HCT116 (cell line): ENCODE measurements around the gene GPD1L. TPM values are rescaled to one million over a fixed set of nuclear protein-coding genes. Genes with fewer than 3 reads are reported as not detected.

Experiments used
- ATAC-seq: fragments of 200-7000 bp; cut with Tn5 transposase; 2 replicates; pipeline ENCODE4 v1.9.1; 2020; ENCODE audit warnings: mild to moderate bottlenecking, moderate library complexity
- BruUV-seq: library from RNA; stranded (reverse); fragments of 400-500 nt; replicated peaks from 2 replicates; lab custom pipeline; 2021; lab: Mats Ljungman, UMichigan
- CTCF ChIA-PET: fragments of 300-600 bp; sonication (Branson Sonifier 250); formaldehyde crosslinking; loops from one replicate; lab custom pipeline; 2021; ENCODE audit warnings: antibody characterized with exemption; lab: Charles Lee
- POLR2A ChIA-PET: fragments of 300-600, 350-600 bp; sonication (Branson Sonifier 250); formaldehyde crosslinking; loops from one replicate; lab custom pipeline; 2021; ENCODE audit warnings: antibody characterized with exemption; lab: Charles Lee
- RAD21 ChIA-PET, 2 experiments: fragments of 300-600 bp; sonication (Branson Sonifier 250); formaldehyde crosslinking; loops; one replicate each; lab custom pipeline; 2023; ENCODE audit warnings: low total read pairs in 2 of 2; ENCODE audit not compliant: uncharacterized antibody in 2 of 2, unreplicated experiment in 2 of 2, low non-redundant PET in 1 of 2; lab: Charles Lee
- DNase-seq: peaks from one replicate; pipeline ENCODE4 v3.0.0-alpha.2; 2010; ENCODE audit warnings: low read depth, low spot score
- H2AFZ ChIP-seq: fragments of 200-600 bp; shearing (Covaris generic), sonication (generic); 2 replicates; pipeline ENCODE4 v1.6.1; 2017; ENCODE audit warnings: low read depth, mixed run types, mixed read lengths, antibody characterized with exemption, low read length; ENCODE audit not compliant: poor library complexity, severe bottlenecking
- H3K27ac ChIP-seq: 2 replicates; pipeline ENCODE4 v1.5.1; 2012; ENCODE audit warnings: low read depth, low read length
- H3K27me3 ChIP-seq: fragments of 200-600 bp; sonication (generic); 2 replicates; pipeline ENCODE4 v1.6.1; 2016; ENCODE audit warnings: mixed run types, low read length, mixed read lengths; ENCODE audit not compliant: insufficient read depth
- H3K36me3 ChIP-seq, 2 experiments: fragments of 200-500 bp in 1 of 2; fragments of 200-600 bp in 1 of 2; sonication (Bioruptor generic) in 1 of 2; sonication (generic) in 1 of 2; 2 replicates each; pipeline versions ENCODE4 v1.5.1 to v1.6.1; 2014 to 2016; ENCODE audit warnings: low read length in 2 of 2, inconsistent platforms in 1 of 2, mixed read lengths in 1 of 2, mixed run types in 1 of 2; ENCODE audit not compliant: insufficient read depth in 2 of 2, control insufficient read depth in 1 of 2
- H3K4me1 ChIP-seq, 2 experiments: fragments of 200-600 bp in 1 of 2; sonication (generic) in 1 of 2; 2 replicates each; pipeline versions ENCODE4 v1.5.1 to v1.6.1; 2012 to 2017; ENCODE audit warnings: low read length in 2 of 2, inconsistent platforms in 1 of 2, mild to moderate bottlenecking in 1 of 2, mixed read lengths in 1 of 2, mixed run types in 1 of 2, moderate library complexity in 1 of 2; ENCODE audit not compliant: insufficient read depth in 2 of 2, control insufficient read depth in 1 of 2
- H3K4me2 ChIP-seq: fragments of 200-600 bp; sonication (generic); 2 replicates; pipeline ENCODE4 v1.6.1; 2017; ENCODE audit warnings: mixed run types, low read length, mixed read lengths
- H3K4me3 ChIP-seq, 2 experiments: fragments of 200-600 bp in 1 of 2; sonication (generic) in 1 of 2; replicated peaks in 1 of 2; 2 replicates each; pipeline ENCODE4 v1.5.1; 2011 to 2016; ENCODE audit warnings: low read length in 2 of 2, control low read depth in 1 of 2, low read depth in 1 of 2, mild to moderate bottlenecking in 1 of 2, mixed read lengths in 1 of 2, mixed run types in 1 of 2
- H3K79me2 ChIP-seq: fragments of 200-600 bp; sonication (generic); 2 replicates; pipeline ENCODE4 v1.6.1; 2017; ENCODE audit warnings: mild to moderate bottlenecking, mixed run types, low read length, moderate library complexity, mixed read lengths; ENCODE audit not compliant: insufficient read depth
- H3K9ac ChIP-seq: fragments of 200-600 bp; sonication (generic); 2 replicates; pipeline ENCODE4 v1.6.1; 2016; ENCODE audit warnings: low read length, mixed read lengths
- H3K9me2 ChIP-seq: fragments of 200-600 bp; sonication (generic), shearing (Covaris generic); 2 replicates; pipeline ENCODE4 v1.6.1; 2017; ENCODE audit warnings: mixed run types, mild to moderate bottlenecking, moderate library complexity; ENCODE audit not compliant: insufficient read depth
- H3K9me3 ChIP-seq, 2 experiments: fragments of 200-500 bp in 1 of 2; fragments of 200-600 bp in 1 of 2; sonication (Bioruptor generic) in 1 of 2; sonication (generic) in 1 of 2; 2 replicates each; pipeline ENCODE4 v1.6.1; 2014 to 2017; ENCODE audit warnings: low read length in 2 of 2, mixed read lengths in 2 of 2, inconsistent platforms in 1 of 2, low read depth in 1 of 2, mild to moderate bottlenecking in 1 of 2, mixed run types in 1 of 2, moderate library complexity in 1 of 2; ENCODE audit not compliant: control insufficient read depth in 1 of 2, insufficient read depth in 1 of 2
- H4K20me1 ChIP-seq: fragments of 200-600 bp; sonication (generic), shearing (Covaris generic); 2 replicates; pipeline ENCODE4 v1.6.1; 2017; ENCODE audit warnings: mixed run types, mild to moderate bottlenecking, moderate library complexity; ENCODE audit not compliant: insufficient read depth
- SIN3A ChIP-seq: IDR thresholded peaks from 2 replicates; pipeline ENCODE4 v1.6.1; 2012; ENCODE audit warnings: low read depth
- intact Hi-C: fragments of 100-400 bp; cut with micrococcal nuclease; formaldehyde crosslinking; loops from 2 replicates; pipeline ENCODE4 v1.10.0; 2022
- total RNA-seq: library from RNA; stranded (reverse); gene quantifications from one replicate; pipeline ENCODE4 v1.2.1, GENCODE V29; 2021; ENCODE audit not compliant: unreplicated experiment
- TF ChIP-seq, protein P1 (sequence below): IDR thresholded peaks from 2 replicates; pipeline ENCODE4 v1.6.1; 2012; ENCODE audit warnings: low read depth
- TF ChIP-seq, protein P2 (sequence below): IDR thresholded peaks from 2 replicates; pipeline ENCODE4 v1.6.1; 2011; ENCODE audit warnings: mild to moderate bottlenecking, low read length, moderate library complexity; ENCODE audit not compliant: insufficient replicate concordance; ENCODE audit errors: extremely low read depth

Gene GPD1L
- total RNA-seq, 1 experiment from 2014 or later: 21.9 TPM

- no peak overlapping the region for H2AFZ ChIP-seq
- TF ChIP-seq, protein P1, sequence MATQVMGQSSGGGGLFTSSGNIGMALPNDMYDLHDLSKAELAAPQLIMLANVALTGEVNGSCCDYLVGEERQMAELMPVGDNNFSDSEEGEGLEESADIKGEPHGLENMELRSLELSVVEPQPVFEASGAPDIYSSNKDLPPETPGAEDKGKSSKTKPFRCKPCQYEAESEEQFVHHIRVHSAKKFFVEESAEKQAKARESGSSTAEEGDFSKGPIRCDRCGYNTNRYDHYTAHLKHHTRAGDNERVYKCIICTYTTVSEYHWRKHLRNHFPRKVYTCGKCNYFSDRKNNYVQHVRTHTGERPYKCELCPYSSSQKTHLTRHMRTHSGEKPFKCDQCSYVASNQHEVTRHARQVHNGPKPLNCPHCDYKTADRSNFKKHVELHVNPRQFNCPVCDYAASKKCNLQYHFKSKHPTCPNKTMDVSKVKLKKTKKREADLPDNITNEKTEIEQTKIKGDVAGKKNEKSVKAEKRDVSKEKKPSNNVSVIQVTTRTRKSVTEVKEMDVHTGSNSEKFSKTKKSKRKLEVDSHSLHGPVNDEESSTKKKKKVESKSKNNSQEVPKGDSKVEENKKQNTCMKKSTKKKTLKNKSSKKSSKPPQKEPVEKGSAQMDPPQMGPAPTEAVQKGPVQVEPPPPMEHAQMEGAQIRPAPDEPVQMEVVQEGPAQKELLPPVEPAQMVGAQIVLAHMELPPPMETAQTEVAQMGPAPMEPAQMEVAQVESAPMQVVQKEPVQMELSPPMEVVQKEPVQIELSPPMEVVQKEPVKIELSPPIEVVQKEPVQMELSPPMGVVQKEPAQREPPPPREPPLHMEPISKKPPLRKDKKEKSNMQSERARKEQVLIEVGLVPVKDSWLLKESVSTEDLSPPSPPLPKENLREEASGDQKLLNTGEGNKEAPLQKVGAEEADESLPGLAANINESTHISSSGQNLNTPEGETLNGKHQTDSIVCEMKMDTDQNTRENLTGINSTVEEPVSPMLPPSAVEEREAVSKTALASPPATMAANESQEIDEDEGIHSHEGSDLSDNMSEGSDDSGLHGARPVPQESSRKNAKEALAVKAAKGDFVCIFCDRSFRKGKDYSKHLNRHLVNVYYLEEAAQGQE: no peak
- TF ChIP-seq SIN3A: no peak
- TF ChIP-seq, protein P2, sequence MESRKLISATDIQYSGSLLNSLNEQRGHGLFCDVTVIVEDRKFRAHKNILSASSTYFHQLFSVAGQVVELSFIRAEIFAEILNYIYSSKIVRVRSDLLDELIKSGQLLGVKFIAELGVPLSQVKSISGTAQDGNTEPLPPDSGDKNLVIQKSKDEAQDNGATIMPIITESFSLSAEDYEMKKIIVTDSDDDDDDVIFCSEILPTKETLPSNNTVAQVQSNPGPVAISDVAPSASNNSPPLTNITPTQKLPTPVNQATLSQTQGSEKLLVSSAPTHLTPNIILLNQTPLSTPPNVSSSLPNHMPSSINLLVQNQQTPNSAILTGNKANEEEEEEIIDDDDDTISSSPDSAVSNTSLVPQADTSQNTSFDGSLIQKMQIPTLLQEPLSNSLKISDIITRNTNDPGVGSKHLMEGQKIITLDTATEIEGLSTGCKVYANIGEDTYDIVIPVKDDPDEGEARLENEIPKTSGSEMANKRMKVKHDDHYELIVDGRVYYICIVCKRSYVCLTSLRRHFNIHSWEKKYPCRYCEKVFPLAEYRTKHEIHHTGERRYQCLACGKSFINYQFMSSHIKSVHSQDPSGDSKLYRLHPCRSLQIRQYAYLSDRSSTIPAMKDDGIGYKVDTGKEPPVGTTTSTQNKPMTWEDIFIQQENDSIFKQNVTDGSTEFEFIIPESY: no peak
- H3K79me2 ChIP-seq: no peaks in the 10 kb centered on the region
- no peaks in the 10 kb centered on the region; a peak in 1 of 4 replicates for H3K36me3 ChIP-seq
- intact Hi-C loops: loop anchor here (5.0 kb wide), 1 partner anchor 1219 kb away; no protein-coding TSS in a partner anchor
- ChIA-PET RAD21 (no interaction called here), CTCF (no interaction called here), POLR2A (no interaction called here)
- no peaks in the 10 kb centered on the region for H3K27me3 ChIP-seq
- H3K9me3 ChIP-seq: no peaks in the 10 kb centered on the region
- no peaks in the 10 kb centered on the region for H3K9me2 ChIP-seq
- H3K4me1 ChIP-seq: no peaks in the 10 kb centered on the region
- DNase-seq (no peak), ATAC-seq (no peak)
- no peak overlapping the region for H3K27ac ChIP-seq
- no peaks in the 10 kb centered on the region for H4K20me1 ChIP-seq
- no peak overlapping the region for H3K9ac ChIP-seq
- no peak overlapping the region for H3K4me2 ChIP-seq
- H3K4me3 ChIP-seq: no peak overlapping the region
- no TSS peak for BruUV-seq
Measured at GRCh38 chr3:32146746-32147211, 40.4 kb downstream of the GPD1L start.
